ENCODE measurements around the gene PDLIM4. TPM values are rescaled to one million over a fixed set of nuclear protein-coding genes. Genes with fewer than 3 reads are reported as not detected.

The PDLIM4 gene, protein sequence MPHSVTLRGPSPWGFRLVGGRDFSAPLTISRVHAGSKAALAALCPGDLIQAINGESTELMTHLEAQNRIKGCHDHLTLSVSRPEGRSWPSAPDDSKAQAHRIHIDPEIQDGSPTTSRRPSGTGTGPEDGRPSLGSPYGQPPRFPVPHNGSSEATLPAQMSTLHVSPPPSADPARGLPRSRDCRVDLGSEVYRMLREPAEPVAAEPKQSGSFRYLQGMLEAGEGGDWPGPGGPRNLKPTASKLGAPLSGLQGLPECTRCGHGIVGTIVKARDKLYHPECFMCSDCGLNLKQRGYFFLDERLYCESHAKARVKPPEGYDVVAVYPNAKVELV
- total RNA-seq (2014; rRNA removed; shearing (Covaris generic)): 65.4 and 66.3 TPM in 2 replicates

DNA sequence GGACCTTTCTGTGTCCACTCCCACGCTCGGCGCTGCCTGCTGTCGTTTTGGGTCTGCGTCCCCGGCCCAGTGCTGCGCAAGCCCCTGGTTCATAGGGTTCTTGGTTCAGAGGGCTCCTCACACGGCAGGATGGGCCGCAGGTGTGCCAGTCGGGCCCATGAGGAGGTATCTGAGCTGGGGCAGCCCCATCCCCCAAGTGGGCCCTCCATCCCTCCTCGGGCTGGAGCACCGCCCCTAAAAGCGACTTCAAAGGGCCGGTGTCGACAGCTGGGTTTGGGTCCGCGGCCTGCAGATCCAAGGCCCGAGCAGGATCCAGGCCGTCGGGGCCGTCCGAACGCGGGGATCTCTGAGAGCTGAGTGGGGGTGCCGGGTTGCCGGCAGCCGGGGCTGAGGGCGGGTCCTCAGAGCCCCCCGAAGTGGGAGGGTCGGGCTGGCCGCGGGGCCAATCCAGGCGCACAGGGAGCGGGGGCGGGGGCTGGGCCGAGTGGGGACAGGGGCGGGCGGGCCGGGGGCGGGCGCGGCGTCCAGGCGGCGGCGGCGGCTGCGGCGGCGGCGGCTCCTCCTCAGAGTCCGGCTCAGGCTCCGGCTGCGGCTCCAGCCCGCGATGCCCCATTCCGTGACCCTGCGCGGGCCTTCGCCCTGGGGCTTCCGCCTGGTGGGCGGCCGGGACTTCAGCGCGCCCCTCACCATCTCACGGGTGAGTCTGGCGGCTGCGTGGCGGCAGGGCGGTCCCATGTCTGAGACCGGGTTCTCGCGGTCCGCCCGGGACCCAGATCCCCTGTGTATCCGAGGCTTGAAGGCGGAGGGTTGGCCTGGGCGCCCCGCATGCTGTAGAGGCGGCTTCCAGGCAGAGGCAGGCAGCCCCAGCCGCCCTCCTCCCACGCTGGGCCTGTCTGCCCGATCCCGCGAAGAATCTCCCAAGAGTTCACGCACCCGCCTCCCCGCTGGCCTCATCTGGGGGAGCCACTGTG, at the start of gene PDLIM4:
Gene PDLIM4, plus strand, starts transcription at position 566 of the 971 bp plus-strand sequence. Its CDS starts 39 bp downstream, at position 605.
- H3K4me1 ChIP-seq: peaks cover 23% of the 10 kb centered on the region
- no peaks in the 10 kb centered on the region for H3K27me3 ChIP-seq
- H3K36me3 ChIP-seq: peaks cover 18% of the 10 kb centered on the region; the same call in 1 of the 2 replicates
- H3K9me3 ChIP-seq (replicated peaks): no peaks in the 10 kb centered on the region
- peak within 1 kb of the TSS; percentile 96 for H3K4me3 ChIP-seq
- peak; percentile 79 to 81 for DNase-seq
- H3K27ac ChIP-seq: peak within 1 kb of the TSS; percentile 95

DNA sequence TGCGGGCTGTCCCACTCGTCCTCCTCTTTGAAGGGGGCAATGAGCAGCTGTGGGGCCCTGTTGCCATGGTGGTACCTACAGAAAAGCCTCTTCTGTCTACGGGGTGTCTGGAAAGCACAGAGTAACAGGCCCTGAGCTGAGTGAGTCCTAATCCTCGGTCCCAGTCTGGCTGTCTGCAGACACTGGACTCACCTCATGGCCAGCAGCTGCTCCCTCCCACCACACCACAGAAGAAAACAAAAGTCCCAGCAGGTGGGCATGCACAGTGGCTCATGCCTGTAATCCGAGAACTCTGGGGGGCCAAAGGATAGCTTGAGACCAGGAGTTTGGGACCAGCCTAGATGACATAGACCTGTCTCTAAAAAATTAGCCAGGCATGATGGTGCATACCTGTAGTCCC, 49.7 kb upstream of the PDLIM4 start:
- no peaks in the 10 kb centered on the region for H3K27me3 ChIP-seq
- peaks cover 51% of the 10 kb centered on the region for H3K4me1 ChIP-seq
- peak; percentile 93 to 96 for DNase-seq
- peak overlapping the region; percentile 90 for H3K27ac ChIP-seq
- H3K36me3 ChIP-seq: peaks cover 43% of the 10 kb centered on the region
- peak overlapping the region; percentile 39 for H3K4me3 ChIP-seq
- H3K9me3 ChIP-seq (replicated peaks): no peaks in the 10 kb centered on the region

DNA sequence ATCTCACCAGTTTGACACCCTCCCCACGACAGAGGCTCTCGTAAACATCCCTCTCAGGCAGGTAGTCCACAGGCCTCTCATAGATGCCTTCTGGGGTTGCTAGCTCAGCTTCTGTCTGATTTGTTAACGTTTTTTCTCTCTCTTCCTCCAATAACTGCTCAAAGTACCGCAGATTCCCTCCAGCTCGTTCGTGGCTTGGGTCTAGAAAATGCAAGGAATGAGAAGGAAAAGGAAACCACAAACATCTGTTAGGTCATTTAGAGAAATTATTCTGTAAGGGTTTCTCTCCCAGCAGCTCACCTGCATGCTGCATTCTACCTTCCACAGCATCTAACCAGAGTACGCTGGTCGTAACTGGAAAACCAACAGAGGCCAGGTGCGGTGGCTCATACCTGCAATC, 48.4 kb upstream of the PDLIM4 start:
- Histone ChIP-seq H3K27me3 (no peaks in the 10 kb centered on the region), H3K9me3 (replicated peaks) (no peaks in the 10 kb centered on the region), H3K27ac (peak overlapping the region; percentile 37), H3K36me3 (peaks cover 51% of the 10 kb centered on the region), H3K4me3 (no peak overlapping the region), H3K4me1 (peaks cover 52% of the 10 kb centered on the region)
- DNase-seq: peak; percentile 42

DNA sequence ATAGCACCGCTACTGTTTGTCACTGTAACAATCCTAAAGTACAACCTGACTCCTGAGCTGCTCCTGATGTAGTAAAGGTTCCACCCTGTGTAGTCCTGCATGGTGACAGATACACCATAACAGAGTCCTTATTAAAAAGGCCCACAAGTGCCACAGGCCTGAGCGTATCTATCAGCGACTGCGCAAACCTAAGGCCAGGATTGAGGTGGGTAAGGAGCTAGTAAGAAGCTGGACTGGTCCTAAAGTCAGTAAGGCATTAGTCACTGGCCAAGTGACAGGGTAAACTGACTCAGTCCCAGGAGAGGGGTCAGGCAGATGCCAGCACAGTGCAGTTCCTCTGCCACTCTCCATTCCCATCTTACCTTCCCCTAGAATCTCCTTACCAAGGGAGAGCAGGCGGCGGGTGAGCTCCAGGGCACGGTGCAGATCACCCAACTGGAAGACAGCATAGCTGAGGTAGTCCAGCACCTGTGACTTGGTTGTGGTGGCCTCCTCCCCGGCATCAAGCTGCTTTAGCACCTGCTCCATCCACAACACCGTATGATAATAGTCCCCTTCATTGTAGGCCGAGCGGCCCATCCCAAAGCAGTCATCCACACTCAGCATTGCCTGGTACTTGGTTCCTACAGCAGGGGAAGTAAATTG, 47.5 kb upstream of the PDLIM4 start:
- peaks cover 54% of the 10 kb centered on the region for H3K4me1 ChIP-seq
- DNase-seq: no peak
- no peak overlapping the region for H3K27ac ChIP-seq
- no peak overlapping the region for H3K4me3 ChIP-seq
- no peaks in the 10 kb centered on the region for H3K9me3 ChIP-seq (replicated peaks)
- peaks cover 49% of the 10 kb centered on the region for H3K36me3 ChIP-seq
- no peaks in the 10 kb centered on the region for H3K27me3 ChIP-seq

DNA sequence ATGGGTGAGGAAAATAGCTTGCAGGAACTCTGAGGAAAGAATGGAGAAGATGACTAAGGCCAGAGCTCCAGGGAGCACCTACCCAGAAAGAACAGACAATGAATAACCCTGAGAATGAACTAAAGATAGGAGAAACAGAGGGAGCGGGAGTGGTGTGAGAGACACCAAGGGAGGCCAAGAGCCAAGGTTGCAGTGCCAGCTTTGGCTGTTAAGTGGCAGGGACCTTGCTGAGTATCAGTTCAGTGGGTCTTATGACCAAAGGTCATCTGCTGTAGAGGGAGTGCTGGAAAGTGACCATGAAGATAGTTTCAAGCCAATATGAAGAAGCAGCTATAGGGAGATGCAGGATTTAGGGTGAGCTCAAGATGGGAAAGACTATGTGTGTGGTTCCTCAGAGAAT, 46.6 kb upstream of the PDLIM4 start:
- Histone ChIP-seq H3K9me3 (replicated peaks) (no peaks in the 10 kb centered on the region), H3K36me3 (peaks cover 48% of the 10 kb centered on the region), H3K4me3 (no peak overlapping the region), H3K27me3 (no peaks in the 10 kb centered on the region), H3K27ac (no peak overlapping the region), H3K4me1 (peaks cover 54% of the 10 kb centered on the region)
- no peak for DNase-seq

DNA sequence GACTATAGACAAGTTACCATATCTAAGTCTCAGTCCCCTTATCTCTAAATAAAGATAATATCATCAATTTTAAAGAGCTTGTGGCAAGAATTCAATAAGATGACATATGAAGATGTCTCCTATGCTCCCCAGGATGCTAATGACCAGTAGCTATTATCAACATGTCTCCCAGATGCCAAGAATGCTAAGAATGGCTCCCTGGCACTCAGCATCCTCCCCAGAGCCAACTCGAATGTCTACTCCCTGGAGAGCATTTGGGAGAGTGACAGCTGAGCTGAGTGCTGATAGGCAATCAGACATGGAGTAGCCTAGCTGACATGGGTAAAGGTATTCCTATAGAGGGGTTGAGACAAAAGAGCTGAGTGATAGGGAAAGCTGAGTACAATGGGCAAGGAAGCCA, 45.7 kb upstream of the PDLIM4 start:
- Histone ChIP-seq H3K27me3 (no peaks in the 10 kb centered on the region), H3K36me3 (peaks cover 50% of the 10 kb centered on the region), H3K4me3 (no peak overlapping the region), H3K27ac (no peak overlapping the region), H3K9me3 (replicated peaks) (no peaks in the 10 kb centered on the region), H3K4me1 (peaks cover 45% of the 10 kb centered on the region)
- no peak for DNase-seq

DNA sequence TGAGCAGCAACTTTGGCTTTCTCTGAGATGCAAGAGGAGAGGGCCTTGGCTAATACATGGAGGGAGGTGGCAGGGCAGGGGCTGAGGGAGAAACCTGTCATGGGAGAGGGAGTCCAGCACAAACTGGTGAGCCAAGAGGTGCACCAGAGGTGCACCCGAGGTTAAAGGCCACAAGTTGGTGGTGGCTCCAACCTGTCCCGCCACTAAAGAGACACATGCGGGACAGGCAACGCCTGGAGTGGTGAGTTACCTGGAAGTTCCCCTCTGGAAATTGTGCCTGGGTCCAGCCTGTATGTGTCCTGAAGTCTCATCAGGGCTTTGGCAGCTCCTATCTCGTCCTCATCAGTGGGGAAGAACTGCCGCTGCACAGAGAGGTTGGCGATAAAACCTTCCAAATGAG, 43.8 kb upstream of the PDLIM4 start:
- no peaks in the 10 kb centered on the region for H3K27me3 ChIP-seq
- no peak overlapping the region for H3K27ac ChIP-seq
- H3K36me3 ChIP-seq: peaks cover 53% of the 10 kb centered on the region
- H3K4me3 ChIP-seq: no peak overlapping the region
- peaks cover 28% of the 10 kb centered on the region for H3K4me1 ChIP-seq
- DNase-seq: no peak
- no peaks in the 10 kb centered on the region for H3K9me3 ChIP-seq (replicated peaks)

DNA sequence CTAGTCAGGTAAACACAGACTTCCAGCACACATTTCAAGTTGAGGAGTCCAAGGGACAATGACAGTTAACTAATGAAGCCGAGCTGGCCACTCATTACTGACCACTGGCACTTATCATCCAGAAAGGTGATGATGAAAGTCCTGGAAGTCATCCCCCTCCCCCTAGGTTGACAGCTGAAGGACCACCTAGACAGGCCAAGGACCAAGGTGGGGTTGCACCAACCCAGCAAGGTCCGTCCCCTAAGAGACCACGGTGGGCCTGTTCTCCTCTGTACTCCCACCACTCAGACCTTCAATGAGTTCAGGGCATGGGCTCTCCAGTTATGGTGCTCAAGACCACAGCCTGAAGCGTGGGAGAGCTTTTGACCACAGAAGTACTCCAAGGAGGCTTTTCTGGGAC, 43.0 kb upstream of the PDLIM4 start:
- H3K27me3 ChIP-seq: no peaks in the 10 kb centered on the region
- no peak overlapping the region for H3K4me3 ChIP-seq
- peak overlapping the region; percentile 68 for H3K27ac ChIP-seq
- peaks cover 51% of the 10 kb centered on the region for H3K36me3 ChIP-seq
- peaks cover 20% of the 10 kb centered on the region for H3K4me1 ChIP-seq
- H3K9me3 ChIP-seq (replicated peaks): no peaks in the 10 kb centered on the region
- no peak for DNase-seq

DNA sequence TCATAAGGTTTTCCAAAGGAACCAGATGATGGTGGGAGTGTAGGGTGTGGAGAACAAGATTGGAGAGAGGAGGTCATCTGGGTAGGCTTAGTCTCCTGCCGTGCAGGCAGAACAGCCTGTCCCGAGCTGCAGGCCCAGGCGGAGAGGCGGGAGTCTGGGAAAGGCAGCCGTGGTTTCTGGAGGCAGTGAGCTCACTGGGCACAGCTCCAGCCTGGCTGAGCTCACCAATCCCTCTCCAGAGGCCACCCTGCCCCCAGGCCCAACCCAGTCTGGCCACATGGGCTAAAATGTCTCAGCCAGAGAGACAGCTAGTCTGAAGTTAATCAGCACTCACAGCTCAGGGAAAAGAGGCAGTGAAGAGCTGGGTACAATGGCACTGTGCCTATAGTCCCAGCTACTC, 42.2 kb upstream of the PDLIM4 start:
- H3K36me3 ChIP-seq: peaks cover 51% of the 10 kb centered on the region
- peak; percentile 98 for DNase-seq

DNA sequence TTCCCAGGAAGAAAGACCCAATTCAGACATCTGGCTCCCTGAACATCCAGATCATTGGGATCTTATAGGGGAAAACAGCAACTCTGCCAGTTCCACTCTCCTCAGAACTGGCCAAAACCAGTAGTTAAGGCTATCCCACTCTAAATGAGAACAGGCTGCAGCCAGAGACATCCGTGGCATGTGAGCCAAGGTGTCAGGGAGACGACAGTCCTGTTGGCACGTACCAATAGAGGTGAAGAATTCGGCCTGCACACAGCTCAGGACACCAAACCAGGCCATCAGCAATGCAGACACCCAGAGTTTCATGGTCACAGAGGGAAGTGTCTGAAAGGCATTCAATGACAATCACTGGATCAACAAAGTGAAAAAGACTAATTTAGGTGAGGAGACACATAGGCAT, 39.2 kb upstream of the PDLIM4 start:
- Histone ChIP-seq H3K4me1 (peaks cover 21% of the 10 kb centered on the region), H3K4me3 (no peak overlapping the region), H3K27me3 (no peaks in the 10 kb centered on the region), H3K36me3 (peaks cover 32% of the 10 kb centered on the region), H3K9me3 (replicated peaks) (no peaks in the 10 kb centered on the region), H3K27ac (no peak overlapping the region)
- DNase-seq: no peak

More for the DNA sequence above, 42.2 kb upstream of the PDLIM4 start:
- peak overlapping the region; percentile 68 for H3K27ac ChIP-seq
- no peak overlapping the region for H3K4me3 ChIP-seq
- H3K4me1 ChIP-seq: peaks cover 20% of the 10 kb centered on the region
- H3K9me3 ChIP-seq (replicated peaks): no peaks in the 10 kb centered on the region
- no peaks in the 10 kb centered on the region for H3K27me3 ChIP-seq

DNA sequence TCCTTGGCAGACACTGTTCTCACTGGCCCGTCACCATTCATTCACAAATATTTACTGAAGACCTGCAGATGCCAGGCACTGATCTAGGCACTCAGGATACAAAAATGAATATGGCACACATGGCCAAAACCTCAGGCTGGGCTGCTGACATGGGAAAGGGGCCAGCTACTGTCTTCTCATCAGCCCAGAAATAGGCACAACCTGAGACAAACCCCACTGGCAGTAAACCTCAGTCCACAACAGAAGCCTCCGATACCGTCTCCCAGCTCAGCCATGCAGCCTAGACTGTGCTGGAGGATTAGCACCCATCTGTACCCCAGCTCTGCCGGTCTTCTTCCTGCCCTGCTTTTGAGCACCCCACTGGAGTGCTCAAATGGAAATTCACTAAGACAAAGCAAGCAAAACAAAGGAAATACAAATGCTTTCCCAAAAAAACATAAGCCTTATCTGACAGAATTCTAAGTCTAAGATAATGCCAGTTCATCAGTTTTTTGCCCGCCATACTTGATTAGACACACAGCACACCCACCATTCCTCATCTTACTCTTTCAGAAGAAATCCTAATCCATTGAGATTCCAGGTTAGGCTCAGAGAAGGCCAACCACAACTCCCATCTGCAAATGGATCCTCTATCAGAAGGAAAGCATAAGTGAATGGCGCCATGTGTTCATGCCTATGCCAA, 38.1 kb upstream of the PDLIM4 start:
- Histone ChIP-seq H3K4me3 (no peak overlapping the region), H3K27me3 (no peaks in the 10 kb centered on the region), H3K27ac (no peak overlapping the region), H3K36me3 (peaks cover 21% of the 10 kb centered on the region), H3K9me3 (replicated peaks) (no peaks in the 10 kb centered on the region), H3K4me1 (peaks cover 29% of the 10 kb centered on the region)
- no peak for DNase-seq

DNA sequence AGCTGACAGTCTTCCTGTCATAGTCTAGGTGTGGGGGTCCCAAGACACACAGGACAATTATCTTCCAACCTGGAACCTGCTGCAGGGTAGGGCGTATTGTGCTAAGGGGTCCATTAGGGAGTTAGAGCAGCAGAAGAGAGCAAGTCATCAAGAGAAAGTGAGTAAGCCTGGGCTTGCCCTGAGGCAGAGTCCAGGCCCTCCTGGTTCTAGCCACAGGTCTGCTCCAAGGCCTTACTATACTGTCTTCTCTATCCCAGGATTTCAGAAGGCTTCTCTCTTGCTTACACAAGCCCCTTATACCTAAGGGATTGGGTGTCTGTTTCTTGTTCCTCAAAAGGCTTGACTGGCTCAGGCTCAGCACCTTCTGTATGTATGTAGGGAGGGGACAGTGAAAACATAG, 37.5 kb upstream of the PDLIM4 start:
- H3K4me3 ChIP-seq: no peak overlapping the region
- H3K27me3 ChIP-seq: no peaks in the 10 kb centered on the region
- no peak for DNase-seq
- no peak overlapping the region for H3K27ac ChIP-seq
- no peaks in the 10 kb centered on the region for H3K9me3 ChIP-seq (replicated peaks)
- peaks cover 29% of the 10 kb centered on the region for H3K4me1 ChIP-seq
- H3K36me3 ChIP-seq: peaks cover 17% of the 10 kb centered on the region

DNA sequence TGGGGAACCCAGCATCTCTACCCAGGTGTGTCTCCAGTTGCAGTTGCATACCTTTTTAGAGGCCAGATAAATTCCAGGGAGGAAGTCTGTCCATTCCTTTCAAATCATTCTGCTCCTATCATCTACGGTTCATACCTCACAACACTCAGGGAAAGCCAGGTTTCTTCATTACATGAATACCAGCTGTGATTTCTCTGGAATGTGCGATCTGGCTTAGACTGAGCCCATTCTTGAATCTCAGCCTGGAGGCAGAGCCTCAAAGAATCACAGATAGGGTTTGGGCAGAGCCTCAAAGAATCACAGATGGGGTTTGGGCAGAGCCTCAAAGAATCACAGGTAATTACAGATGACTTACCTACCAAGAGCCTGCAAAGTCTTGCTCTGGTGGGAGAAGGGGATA, 37.0 kb upstream of the PDLIM4 start:
- DNase-seq: no peak
- Histone ChIP-seq H3K9me3 (replicated peaks) (no peaks in the 10 kb centered on the region), H3K27ac (no peak overlapping the region), H3K27me3 (no peaks in the 10 kb centered on the region), H3K4me3 (no peak overlapping the region), H3K4me1 (peaks cover 30% of the 10 kb centered on the region), H3K36me3 (peaks cover 17% of the 10 kb centered on the region)

Data from SJCRH30 (cell line).